Ishikawa (cell line): ENCODE measurements around the gene ADGRD2.

Experiments used
- CEBPB ChIP-seq: IDR thresholded peaks from 2 replicates; pipeline ENCODE4 v1.6.1; 2012
- CREB1 ChIP-seq: IDR thresholded peaks from 2 replicates; pipeline ENCODE4 v1.6.1; 2012; ENCODE audit warnings: low read depth
- EGR1 ChIP-seq: IDR thresholded peaks from 2 replicates; pipeline ENCODE4 v1.6.1; 2012
- EP300 ChIP-seq: IDR thresholded peaks from 2 replicates; pipeline ENCODE4 v1.6.1; 2012; ENCODE audit warnings: borderline replicate concordance
- FOXM1 ChIP-seq: IDR thresholded peaks from 2 replicates; pipeline ENCODE4 v1.6.1; 2012; ENCODE audit warnings: low read depth, borderline replicate concordance
- NFIC ChIP-seq: IDR thresholded peaks from 2 replicates; pipeline ENCODE4 v1.6.1; 2012
- RAD21 ChIP-seq: IDR thresholded peaks from 2 replicates; pipeline ENCODE4 v1.6.1; 2012; ENCODE audit warnings: low read depth
- REST ChIP-seq: IDR thresholded peaks from 2 replicates; pipeline ENCODE4 v1.6.1; 2012; ENCODE audit warnings: low read depth, mild to moderate bottlenecking
- TAF1 ChIP-seq: IDR thresholded peaks from 2 replicates; pipeline ENCODE4 v1.6.1; 2012; ENCODE audit warnings: low read depth, mild to moderate bottlenecking
- TCF12 ChIP-seq: IDR thresholded peaks from 2 replicates; pipeline ENCODE4 v1.6.1; 2012; ENCODE audit warnings: low read depth
- TEAD4 ChIP-seq: IDR thresholded peaks from 2 replicates; pipeline ENCODE4 v1.6.1; 2012
- USF1 ChIP-seq: IDR thresholded peaks from 2 replicates; pipeline ENCODE4 v1.6.1; 2012
- YY1 ChIP-seq: IDR thresholded peaks from 2 replicates; pipeline ENCODE4 v1.6.1; 2012; ENCODE audit warnings: low read depth
- ZBTB7A ChIP-seq: IDR thresholded peaks from 2 replicates; pipeline ENCODE4 v1.6.1; 2012; ENCODE audit warnings: low read depth
- TF ChIP-seq, protein P1 (sequence below): IDR thresholded peaks from 2 replicates; pipeline ENCODE4 v1.6.1; 2012

Gene ADGRD2

DNA sequence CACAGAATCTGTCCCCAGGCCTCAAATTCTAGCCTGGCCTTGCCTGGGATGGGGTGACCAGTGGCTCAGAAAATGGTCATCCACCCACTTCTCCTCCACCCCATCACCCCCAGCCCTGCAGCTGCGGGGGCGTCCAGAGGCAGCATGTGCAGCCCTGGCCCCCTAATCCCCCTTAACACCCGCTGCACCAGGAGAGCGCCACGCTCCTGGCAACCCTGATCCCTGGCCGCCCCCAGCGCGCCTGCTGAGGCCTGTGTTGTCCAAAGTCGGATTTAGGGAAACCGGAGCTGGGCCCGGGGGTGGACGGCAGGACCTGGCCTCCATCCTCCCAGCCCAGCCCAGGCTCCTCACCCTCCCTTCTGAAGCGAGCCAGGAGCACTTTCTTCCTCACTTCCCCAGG is 35.0 kb downstream of the ADGRD2 start:
- TF ChIP-seq ZBTB7A (no peak), YY1 (no peak), REST (no peak), EP300 (no peak), TAF1 (no peak), USF1 (no peak), TCF12 (no peak), TEAD4 (no peak), CEBPB (no peak), EGR1 (no peak), RAD21 (no peak), FOXM1 (no peak), NFIC (no peak), CREB1 (no peak)
- TF ChIP-seq, protein P1, sequence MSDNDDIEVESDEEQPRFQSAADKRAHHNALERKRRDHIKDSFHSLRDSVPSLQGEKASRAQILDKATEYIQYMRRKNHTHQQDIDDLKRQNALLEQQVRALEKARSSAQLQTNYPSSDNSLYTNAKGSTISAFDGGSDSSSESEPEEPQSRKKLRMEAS: no peak

DNA sequence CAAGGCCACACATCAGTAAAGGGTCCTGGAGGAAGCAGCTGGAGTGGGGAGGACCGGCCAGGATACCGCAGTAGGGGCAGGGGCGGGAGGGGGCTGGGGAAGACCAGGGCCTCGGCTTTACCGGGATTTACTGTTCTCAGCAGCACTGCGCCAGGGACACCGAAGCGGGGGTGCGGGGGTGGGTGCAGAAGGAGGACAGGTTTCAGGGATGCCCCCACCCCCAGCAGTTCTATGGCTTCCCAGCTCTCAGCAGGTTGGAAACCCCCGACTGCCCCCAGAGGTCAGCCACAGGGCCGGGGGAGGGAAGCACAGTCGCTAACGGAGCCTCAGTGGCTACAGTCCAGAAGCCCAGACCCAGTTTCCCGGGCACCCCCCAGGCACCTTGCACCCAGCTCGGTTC is 35.7 kb downstream of the ADGRD2 start:
- no peak for TF ChIP-seq ZBTB7A
- no peak for TF ChIP-seq TEAD4
- TF ChIP-seq, protein P1: no peak
- TF ChIP-seq RAD21: no peak
- no peak for TF ChIP-seq EGR1
- TF ChIP-seq CREB1: no peak
- no peak for TF ChIP-seq FOXM1
- TF ChIP-seq TCF12: no peak
- no peak for TF ChIP-seq NFIC
- TF ChIP-seq USF1: no peak
- no peak for TF ChIP-seq YY1
- no peak for TF ChIP-seq REST
- no peak for TF ChIP-seq TAF1
- no peak for TF ChIP-seq EP300
- no peak for TF ChIP-seq CEBPB

DNA sequence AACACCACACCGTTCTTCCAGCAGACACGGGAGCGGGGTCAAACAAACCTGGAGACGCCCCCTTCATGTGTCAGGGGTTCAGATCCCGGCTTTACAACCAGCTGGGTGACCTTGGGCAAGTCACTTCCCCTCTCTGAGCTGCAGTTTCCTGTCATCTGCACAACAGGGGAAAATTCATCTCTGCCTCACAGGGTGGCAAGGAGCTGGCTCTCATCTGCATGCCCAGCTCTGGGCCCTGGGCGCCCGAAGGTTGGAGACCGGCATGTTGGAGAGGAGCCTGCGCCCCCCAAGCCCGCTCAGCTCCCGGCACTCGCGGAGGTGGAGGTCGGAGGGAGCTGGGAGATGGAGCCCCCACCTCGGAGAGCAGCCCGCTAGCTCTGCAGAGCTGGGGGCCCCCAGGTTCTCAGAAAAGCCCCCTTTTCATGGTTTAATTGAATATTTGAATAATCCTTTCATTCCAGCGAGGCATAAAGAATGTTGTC is 36.6 kb downstream of the ADGRD2 start:
- TF ChIP-seq YY1 (no peak), USF1 (no peak), EGR1 (no peak), CEBPB (no peak), TAF1 (no peak), NFIC (no peak), TEAD4 (no peak)
- TF ChIP-seq, protein P1: no peak

DNA sequence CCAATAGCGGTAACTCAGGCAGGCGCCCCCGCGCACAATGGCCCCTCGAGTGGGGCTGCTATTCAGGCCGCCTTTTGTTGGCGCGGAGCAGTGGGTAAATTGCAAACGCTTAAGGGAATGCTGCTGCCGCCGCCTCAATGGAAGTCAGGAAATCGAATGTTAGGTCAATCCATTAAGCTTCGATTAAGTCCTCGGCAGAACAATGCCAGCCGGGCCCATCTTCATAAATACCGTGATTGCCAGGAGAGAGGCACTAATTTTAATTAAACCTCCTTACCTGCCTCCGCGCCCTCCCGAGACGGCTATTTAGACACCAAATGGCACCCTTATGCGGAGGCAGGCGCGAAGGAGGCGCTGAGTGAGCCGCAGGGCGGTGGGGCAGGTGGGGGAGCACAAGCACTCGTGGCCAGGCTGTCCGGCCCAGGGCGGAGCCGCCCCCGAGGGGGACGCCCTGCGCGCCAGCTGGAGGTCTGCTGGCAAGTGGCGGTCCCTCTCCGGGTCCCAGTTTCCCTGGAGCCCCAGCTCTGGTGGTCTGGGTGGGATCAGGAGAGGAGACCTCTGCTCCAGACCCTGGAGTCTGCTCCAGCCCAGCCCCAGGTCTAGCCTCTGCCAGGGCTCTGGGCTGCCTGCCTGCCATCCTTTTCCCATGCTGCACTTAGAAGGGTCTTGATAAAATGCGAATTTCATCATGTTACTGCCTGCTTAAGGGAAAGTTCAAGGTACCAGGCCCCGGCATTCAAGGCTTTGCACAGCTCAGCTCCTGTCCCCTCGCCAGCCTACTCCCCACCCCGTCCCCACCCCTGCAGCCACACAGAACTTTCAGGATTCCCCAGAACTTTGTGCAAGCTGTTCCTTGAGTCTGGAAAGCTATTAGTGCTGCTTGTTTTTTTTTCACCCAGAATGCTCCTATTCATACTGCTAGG is 37.3 kb downstream of the ADGRD2 start:
- TF ChIP-seq REST: no peak
- TF ChIP-seq RAD21: no peak
- no peak for TF ChIP-seq ZBTB7A
- no peak for TF ChIP-seq EGR1
- no peak for TF ChIP-seq TEAD4
- no peak for TF ChIP-seq NFIC
- no peak for TF ChIP-seq CREB1
- TF ChIP-seq, protein P1: no peak
- TF ChIP-seq USF1: no peak
- TF ChIP-seq TCF12: no peak
- TF ChIP-seq TAF1: no peak
- no peak for TF ChIP-seq EP300
- TF ChIP-seq YY1: no peak
- no peak for TF ChIP-seq CEBPB
- TF ChIP-seq FOXM1: no peak
